ENCODE results near the gene KLK5. TPM values are rescaled to one million over a fixed set of nuclear protein-coding genes. Genes with fewer than 3 reads are reported as not detected.

The KLK5 gene
- polyA plus RNA-seq, 1 donor from 2014 or later = not detected

- Histone ChIP-seq H3K27ac (ENCODE audit: low read length) (no peak overlapping the region), H3K9me3 (ENCODE audit: low read length) (no peaks in the 10 kb centered on the region), H3K4me3 (ENCODE audit: low read length) (no peak overlapping the region), H3K36me3 (ENCODE audit: insufficient read depth, low read length) (no peaks in the 10 kb centered on the region), H3F3A (ENCODE audit: insufficient read depth, low read length, poor library complexity, severe bottlenecking) (no peaks in the 10 kb centered on the region), H3K27me3 (ENCODE audit: insufficient read depth, low read depth, low read length) (peaks cover 9% of the 10 kb centered on the region), H3K9me2 (ENCODE audit: insufficient read depth, low read length) (no peaks in the 10 kb centered on the region), H2AFZ (ENCODE audit: low read depth, low read length) (no peak overlapping the region), H3K9ac (ENCODE audit: low read length) (no peak overlapping the region), H4K20me1 (ENCODE audit: insufficient read depth) (no peaks in the 10 kb centered on the region), H3K4me2 (ENCODE audit: low read length) (no peak overlapping the region), H3K79me2 (replicated peaks; ENCODE audit: insufficient read depth, low read length) (no peaks in the 10 kb centered on the region)
- no peak for TF ChIP-seq SMC3 (conservative IDR thresholded peaks at IDR 0.05; ENCODE audit: poor library complexity)
- TF ChIP-seq, protein P1, sequence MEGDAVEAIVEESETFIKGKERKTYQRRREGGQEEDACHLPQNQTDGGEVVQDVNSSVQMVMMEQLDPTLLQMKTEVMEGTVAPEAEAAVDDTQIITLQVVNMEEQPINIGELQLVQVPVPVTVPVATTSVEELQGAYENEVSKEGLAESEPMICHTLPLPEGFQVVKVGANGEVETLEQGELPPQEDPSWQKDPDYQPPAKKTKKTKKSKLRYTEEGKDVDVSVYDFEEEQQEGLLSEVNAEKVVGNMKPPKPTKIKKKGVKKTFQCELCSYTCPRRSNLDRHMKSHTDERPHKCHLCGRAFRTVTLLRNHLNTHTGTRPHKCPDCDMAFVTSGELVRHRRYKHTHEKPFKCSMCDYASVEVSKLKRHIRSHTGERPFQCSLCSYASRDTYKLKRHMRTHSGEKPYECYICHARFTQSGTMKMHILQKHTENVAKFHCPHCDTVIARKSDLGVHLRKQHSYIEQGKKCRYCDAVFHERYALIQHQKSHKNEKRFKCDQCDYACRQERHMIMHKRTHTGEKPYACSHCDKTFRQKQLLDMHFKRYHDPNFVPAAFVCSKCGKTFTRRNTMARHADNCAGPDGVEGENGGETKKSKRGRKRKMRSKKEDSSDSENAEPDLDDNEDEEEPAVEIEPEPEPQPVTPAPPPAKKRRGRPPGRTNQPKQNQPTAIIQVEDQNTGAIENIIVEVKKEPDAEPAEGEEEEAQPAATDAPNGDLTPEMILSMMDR (IDR thresholded peaks at IDR 0.05; ENCODE audit: poor library complexity, severe bottlenecking) = no peak
- TF ChIP-seq, protein P2, sequence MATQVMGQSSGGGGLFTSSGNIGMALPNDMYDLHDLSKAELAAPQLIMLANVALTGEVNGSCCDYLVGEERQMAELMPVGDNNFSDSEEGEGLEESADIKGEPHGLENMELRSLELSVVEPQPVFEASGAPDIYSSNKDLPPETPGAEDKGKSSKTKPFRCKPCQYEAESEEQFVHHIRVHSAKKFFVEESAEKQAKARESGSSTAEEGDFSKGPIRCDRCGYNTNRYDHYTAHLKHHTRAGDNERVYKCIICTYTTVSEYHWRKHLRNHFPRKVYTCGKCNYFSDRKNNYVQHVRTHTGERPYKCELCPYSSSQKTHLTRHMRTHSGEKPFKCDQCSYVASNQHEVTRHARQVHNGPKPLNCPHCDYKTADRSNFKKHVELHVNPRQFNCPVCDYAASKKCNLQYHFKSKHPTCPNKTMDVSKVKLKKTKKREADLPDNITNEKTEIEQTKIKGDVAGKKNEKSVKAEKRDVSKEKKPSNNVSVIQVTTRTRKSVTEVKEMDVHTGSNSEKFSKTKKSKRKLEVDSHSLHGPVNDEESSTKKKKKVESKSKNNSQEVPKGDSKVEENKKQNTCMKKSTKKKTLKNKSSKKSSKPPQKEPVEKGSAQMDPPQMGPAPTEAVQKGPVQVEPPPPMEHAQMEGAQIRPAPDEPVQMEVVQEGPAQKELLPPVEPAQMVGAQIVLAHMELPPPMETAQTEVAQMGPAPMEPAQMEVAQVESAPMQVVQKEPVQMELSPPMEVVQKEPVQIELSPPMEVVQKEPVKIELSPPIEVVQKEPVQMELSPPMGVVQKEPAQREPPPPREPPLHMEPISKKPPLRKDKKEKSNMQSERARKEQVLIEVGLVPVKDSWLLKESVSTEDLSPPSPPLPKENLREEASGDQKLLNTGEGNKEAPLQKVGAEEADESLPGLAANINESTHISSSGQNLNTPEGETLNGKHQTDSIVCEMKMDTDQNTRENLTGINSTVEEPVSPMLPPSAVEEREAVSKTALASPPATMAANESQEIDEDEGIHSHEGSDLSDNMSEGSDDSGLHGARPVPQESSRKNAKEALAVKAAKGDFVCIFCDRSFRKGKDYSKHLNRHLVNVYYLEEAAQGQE (IDR thresholded peaks at IDR 0.05; ENCODE audit: borderline replicate concordance) = no peak
- no peak for TF ChIP-seq MXI1 (conservative IDR thresholded peaks at IDR 0.05; ENCODE audit: poor library complexity, severe bottlenecking)
- no peak for TF ChIP-seq EZH2 (IDR thresholded peaks at IDR 0.05; ENCODE audit: borderline replicate concordance, insufficient read depth, low read length, poor library complexity, severe bottlenecking)
- no peak for TF ChIP-seq EP300 (conservative IDR thresholded peaks at IDR 0.05; ENCODE audit: poor library complexity, severe bottlenecking)
- TF ChIP-seq RAD21 (conservative IDR thresholded peaks at IDR 0.05) = no peak
- TF ChIP-seq TAF1 (IDR thresholded peaks at IDR 0.05; ENCODE audit: low read depth) = no peak
- TF ChIP-seq POLR2AphosphoS5 (IDR thresholded peaks at IDR 0.05) = no peak
These were observed 20.2 kb downstream of the KLK5 start for GRCh38 chr19:50932690-50933083.

DNA sequence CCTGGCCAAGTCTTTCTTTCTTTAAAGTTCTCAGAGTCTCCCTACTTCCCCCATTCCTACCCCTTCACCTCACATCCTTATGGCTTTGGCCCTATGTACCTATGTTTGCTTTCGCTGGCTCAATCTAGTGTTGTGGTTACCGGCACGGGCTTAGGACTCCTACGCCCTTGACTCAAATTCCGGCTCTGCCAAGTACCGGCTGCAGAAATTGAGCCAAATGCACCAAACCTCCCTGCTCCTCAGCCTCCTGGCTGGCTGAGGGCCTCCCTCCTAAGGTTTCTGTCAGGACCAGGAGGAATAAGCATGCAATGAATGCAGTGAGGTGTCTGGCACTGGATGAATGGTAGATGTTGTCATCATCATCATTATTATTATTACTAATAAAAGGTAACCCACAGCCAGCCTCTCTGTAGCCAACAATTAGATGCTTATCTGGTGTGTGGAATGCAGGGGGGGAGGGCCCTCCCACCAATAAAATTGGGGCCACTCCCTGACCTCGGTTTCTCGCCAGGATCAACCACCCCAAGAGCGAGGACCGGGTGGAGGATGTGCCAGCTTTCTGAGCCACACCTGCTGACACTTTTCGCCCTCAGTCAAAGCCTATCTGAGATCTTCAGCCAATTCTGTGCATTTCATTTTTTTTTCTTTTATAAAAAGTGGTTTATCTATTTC, 20.7 kb downstream of the KLK5 start:
- Histone ChIP-seq H3K9me2 (ENCODE audit: insufficient read depth, low read length) (no peaks in the 10 kb centered on the region), H3K9ac (ENCODE audit: low read length) (no peak overlapping the region), H3K27ac (ENCODE audit: low read length) (no peak overlapping the region), H3K9me3 (ENCODE audit: low read length) (no peaks in the 10 kb centered on the region), H3K79me2 (replicated peaks; ENCODE audit: insufficient read depth, low read length) (no peaks in the 10 kb centered on the region), H3K27me3 (ENCODE audit: insufficient read depth, low read depth, low read length) (peaks cover 9% of the 10 kb centered on the region), H3K36me3 (ENCODE audit: insufficient read depth, low read length) (no peaks in the 10 kb centered on the region), H3K4me3 (ENCODE audit: low read length) (no peak overlapping the region), H2AFZ (ENCODE audit: low read depth, low read length) (no peak overlapping the region), H3F3A (ENCODE audit: insufficient read depth, low read length, poor library complexity, severe bottlenecking) (no peaks in the 10 kb centered on the region), H4K20me1 (ENCODE audit: insufficient read depth) (no peaks in the 10 kb centered on the region), H3K4me2 (ENCODE audit: low read length) (no peak overlapping the region)
- TF ChIP-seq POLR2AphosphoS5 (IDR thresholded peaks at IDR 0.05) = no peak
- TF ChIP-seq MXI1 (conservative IDR thresholded peaks at IDR 0.05; ENCODE audit: poor library complexity, severe bottlenecking) = no peak
- no peak for TF ChIP-seq TAF1 (IDR thresholded peaks at IDR 0.05; ENCODE audit: low read depth)
- TF ChIP-seq SMC3 (conservative IDR thresholded peaks at IDR 0.05; ENCODE audit: poor library complexity) = no peak
- TF ChIP-seq EZH2 (IDR thresholded peaks at IDR 0.05; ENCODE audit: borderline replicate concordance, insufficient read depth, low read length, poor library complexity, severe bottlenecking) = no peak
- no peak for TF ChIP-seq EP300 (conservative IDR thresholded peaks at IDR 0.05; ENCODE audit: poor library complexity, severe bottlenecking)
- TF ChIP-seq, protein P1 (IDR thresholded peaks at IDR 0.05; ENCODE audit: poor library complexity, severe bottlenecking) = no peak
- TF ChIP-seq RAD21 (conservative IDR thresholded peaks at IDR 0.05) = no peak
- TF ChIP-seq, protein P2 (IDR thresholded peaks at IDR 0.05; ENCODE audit: borderline replicate concordance) = no peak

Measured in neural cell (in vitro differentiated cells).